Thyroid gland (tissue), 4 donors: Measurements from ENCODE around the gene PTGR1.

ENCODE experiments used
- CTCF ChIP-seq, 6 experiments: fragments of 200-600 bp in 3 of 6; fragments of 450-650 bp in 3 of 6; sonication (generic) in 3 of 6; IDR thresholded peaks; one replicate each; pipeline ENCODE4 v1.5.1; 2016 to 2019; ENCODE audit warnings: antibody characterized with exemption in 6 of 6, mild to moderate bottlenecking in 2 of 6, inconsistent platforms in 1 of 6, moderate library complexity in 1 of 6
- POLR2A ChIP-seq, 2 donors: fragments of 450-650 bp; IDR thresholded peaks; one replicate each; pipeline ENCODE4 v1.6.1; 2017; ENCODE audit warnings: antibody characterized with exemption in 2 of 2, mild to moderate bottlenecking in 2 of 2, moderate library complexity in 1 of 2

DNA sequence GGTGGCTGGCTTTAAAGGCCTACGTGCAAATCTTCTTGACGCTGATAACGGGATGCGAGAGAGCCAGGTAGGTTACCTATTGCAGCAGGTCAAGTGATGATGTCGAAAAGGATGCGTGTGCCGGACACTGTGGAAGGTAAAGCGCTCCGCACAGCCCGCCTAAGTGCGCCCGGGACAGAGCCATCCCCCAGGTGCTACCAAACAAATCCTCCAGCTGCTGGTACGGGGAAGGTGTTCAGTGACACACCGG, 31.4 kb upstream of the PTGR1 start:
- TF ChIP-seq CTCF (IDR thresholded peaks at IDR 0.05): no peak
- no peak for TF ChIP-seq POLR2A (IDR thresholded peaks at IDR 0.05)
